GM13977 (cell line): Measurements from ENCODE around the gene ERC2.

Experiments
- DNase-seq: peaks from one replicate; pipeline ENCODE4 v3.0.0; 2012; ENCODE audit warnings: low spot score
- in situ Hi-C: fragments of 300-500 bp; cut with MboI; formaldehyde crosslinking; loops from one replicate; pipeline ENCODE4 v1.12.0; 2022; ENCODE audit warnings: low sequenced_read_pairs, low pct_unique_long_range_greater_than_20kb, mixed read lengths, inconsistent platforms; ENCODE audit not compliant: unreplicated experiment
- TF ChIP-seq, protein P1 (sequence below): IDR thresholded peaks from 2 replicates; pipeline ENCODE4 v1.5.1; 2012; ENCODE audit warnings: mild to moderate bottlenecking, control low read depth; ENCODE audit not compliant: insufficient read depth; ENCODE audit errors: extremely low read depth, missing control alignments

The ERC2 gene

DNA sequence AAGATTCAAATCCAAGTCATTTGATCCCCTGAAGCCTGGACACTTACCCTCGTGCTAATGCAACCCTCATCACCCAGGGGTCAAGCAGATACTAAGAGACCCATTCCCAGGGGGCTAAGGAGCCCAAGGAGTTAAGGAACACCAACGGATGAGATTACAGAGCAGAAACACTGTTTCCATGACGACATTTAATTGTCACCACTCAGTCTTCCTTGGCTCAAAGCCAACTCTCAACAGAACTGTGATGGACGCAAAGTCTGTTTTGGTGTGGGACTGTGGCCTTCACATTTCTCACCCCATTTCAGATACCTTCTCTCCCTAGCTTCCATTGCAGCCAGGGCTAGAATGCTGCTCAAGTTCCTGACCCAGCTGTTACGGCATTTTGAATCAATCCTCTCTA, 597.7 kb downstream of the ERC2 start:
- in situ Hi-C loops = no loop called here
- TF ChIP-seq, protein P1, sequence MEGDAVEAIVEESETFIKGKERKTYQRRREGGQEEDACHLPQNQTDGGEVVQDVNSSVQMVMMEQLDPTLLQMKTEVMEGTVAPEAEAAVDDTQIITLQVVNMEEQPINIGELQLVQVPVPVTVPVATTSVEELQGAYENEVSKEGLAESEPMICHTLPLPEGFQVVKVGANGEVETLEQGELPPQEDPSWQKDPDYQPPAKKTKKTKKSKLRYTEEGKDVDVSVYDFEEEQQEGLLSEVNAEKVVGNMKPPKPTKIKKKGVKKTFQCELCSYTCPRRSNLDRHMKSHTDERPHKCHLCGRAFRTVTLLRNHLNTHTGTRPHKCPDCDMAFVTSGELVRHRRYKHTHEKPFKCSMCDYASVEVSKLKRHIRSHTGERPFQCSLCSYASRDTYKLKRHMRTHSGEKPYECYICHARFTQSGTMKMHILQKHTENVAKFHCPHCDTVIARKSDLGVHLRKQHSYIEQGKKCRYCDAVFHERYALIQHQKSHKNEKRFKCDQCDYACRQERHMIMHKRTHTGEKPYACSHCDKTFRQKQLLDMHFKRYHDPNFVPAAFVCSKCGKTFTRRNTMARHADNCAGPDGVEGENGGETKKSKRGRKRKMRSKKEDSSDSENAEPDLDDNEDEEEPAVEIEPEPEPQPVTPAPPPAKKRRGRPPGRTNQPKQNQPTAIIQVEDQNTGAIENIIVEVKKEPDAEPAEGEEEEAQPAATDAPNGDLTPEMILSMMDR = no peak
- DNase-seq = no peak

DNA sequence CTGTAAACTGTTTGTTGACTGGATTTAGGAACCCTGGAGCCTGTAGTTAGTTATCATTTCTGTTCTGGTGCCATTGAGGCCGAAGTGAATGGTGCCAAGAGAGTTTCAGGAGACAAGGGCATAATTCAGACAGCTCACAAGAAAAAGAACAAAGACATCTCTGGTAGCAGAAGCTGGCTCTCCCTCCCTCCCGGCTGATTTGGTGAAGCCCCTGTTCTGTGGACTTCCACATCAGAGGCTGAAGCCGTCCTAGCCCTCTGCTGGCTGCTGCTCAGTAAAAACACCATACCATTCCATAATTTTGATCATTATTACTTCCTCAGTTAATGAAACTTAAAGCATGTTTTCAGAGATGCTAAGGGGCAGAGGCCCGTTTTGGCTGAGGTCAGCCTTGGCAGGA, 599.9 kb downstream of the ERC2 start:
- in situ Hi-C loops = no loop called here
- TF ChIP-seq, protein P1 = no peak
- no peak for DNase-seq

GRCh38 chr3:55863028-55863427, 605.2 kb downstream of the ERC2 start:
- in situ Hi-C loops = no loop called here
- DNase-seq = no peak

DNA sequence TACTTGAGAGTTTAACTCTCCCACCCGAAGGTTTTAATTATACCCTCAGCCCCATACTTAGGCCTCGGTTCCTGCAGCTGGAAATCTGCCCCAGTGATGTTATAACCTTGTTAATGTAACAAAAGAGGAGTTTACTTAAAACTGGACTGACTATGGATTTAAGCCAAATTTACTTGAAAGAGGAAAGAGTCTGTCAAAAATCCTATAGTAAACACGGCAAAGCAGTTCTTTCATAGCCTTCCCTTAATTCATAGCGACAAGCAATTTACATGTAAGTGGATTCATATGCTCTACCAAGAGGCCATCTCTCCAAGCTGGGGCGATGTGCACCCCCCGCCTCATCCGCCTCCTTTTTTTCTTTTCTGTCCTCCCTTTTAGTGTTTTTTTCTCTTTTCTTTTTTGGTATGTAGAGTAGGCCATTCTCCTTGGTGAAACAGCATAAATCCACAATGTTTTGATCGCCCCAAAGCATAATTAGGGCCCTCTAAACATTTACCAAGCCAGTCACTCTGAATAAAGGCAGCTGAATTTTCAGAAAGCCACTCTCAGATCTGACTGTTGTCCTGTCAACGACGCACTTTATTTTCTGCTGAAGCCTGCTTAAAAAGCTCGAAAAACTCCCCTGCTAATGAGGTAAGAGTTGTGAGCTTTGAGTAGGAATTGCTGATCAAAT, 608.1 kb downstream of the ERC2 start:
- in situ Hi-C loops = no loop called here
- DNase-seq = no peak
- TF ChIP-seq, protein P1 = no peak

More at GRCh38 chr3:55863028-55863427, 605.2 kb downstream of the ERC2 start:
- TF ChIP-seq, protein P1 = no peak

DNA sequence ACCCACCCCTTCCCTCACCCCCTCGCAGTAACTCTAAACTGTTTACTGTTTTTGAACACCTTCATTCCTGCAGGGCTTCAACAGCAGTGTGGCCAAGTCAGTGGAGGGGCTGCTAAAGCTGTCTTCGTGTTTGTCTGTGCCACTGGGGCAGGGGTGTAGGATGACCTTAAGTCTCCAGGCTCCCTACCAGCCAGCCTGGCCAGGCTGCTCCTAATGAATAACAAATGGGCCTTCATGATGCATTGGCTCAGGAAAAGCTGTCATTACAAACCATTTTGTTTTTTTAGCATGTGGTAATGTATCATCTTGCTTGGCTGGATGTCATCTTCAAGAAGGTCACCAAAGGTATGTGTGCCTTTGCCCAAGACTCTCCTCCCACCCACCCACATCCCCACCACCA, 609.0 kb downstream of the ERC2 start:
- TF ChIP-seq, protein P1 = no peak
- DNase-seq = no peak
- in situ Hi-C loops = no loop called here

DNA sequence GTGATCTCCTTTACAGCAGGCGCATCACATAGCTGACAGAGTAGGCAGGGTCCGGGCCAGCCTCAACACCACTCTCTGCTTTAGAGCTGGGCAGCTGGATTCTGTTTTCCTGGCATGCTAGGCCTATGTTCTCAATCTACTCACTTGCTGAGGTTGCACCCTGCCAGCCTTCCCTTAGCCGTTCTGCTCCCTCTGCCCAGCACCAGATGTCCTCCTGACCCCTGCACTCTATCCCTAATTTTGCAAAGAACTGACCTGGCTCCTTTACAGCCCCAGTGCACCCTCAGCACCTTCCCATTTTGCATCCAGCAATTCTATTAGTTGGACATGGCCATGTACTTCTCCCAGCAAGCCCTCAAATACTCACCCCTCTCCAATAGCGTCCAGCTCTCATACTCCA, 609.5 kb downstream of the ERC2 start:
- TF ChIP-seq, protein P1 = no peak
- in situ Hi-C loops = no loop called here
- DNase-seq = no peak

GRCh38 chr3:55858302-55858701, 610.0 kb downstream of the ERC2 start:
- TF ChIP-seq, protein P1 = no peak
- in situ Hi-C loops = no loop called here
- DNase-seq = no peak
